ENCODE measurements around the gene MFAP2. TPM values are rescaled to one million over a fixed set of nuclear protein-coding genes. Genes with fewer than 3 reads are reported as not detected.

The MFAP2 gene
- total RNA-seq, 1 experiment from 2014 or later = 152 TPM

GRCh38 chr1:16982902-16983301 is 2.5 kb upstream of the MFAP2 start:
- Histone ChIP-seq H2BK12ac (ENCODE audit: insufficient read length, low read depth, low read length) (no peak overlapping the region), H4K91ac (ENCODE audit: insufficient read length, low read depth, low read length) (no peak overlapping the region), H4K8ac (replicated peaks; ENCODE audit: insufficient read length, low read depth, low read length) (no peak overlapping the region), H4K20me1 (ENCODE audit: control insufficient read depth, insufficient read depth, insufficient read length) (no peaks in the 10 kb centered on the region), H2AK5ac (ENCODE audit: insufficient read length, low read length) (no peak overlapping the region), H3K23ac (ENCODE audit: insufficient read length, low read depth, low read length) (no peak overlapping the region), H3K27me3 (ENCODE audit: insufficient read depth, low read length) (no peaks in the 10 kb centered on the region), H2BK20ac (ENCODE audit: low read depth, low read length, poor library complexity, severe bottlenecking) (no peak overlapping the region), H3K4me2 (ENCODE audit: insufficient read depth, insufficient read length, low read length) (no peak overlapping the region), H2AFZ (ENCODE audit: low read length) (no peak overlapping the region), H3K23me2 (ENCODE audit: insufficient read length, low read depth, low read length, poor library complexity, severe bottlenecking) (peaks cover 11% of the 10 kb centered on the region), H2BK5ac (ENCODE audit: insufficient read length, low read length) (no peak overlapping the region), H4K5ac (ENCODE audit: insufficient read length, low read depth, low read length) (no peak overlapping the region), H2BK120ac (ENCODE audit: low read depth, low read length, poor library complexity, severe bottlenecking) (no peak overlapping the region), H3K27ac (ENCODE audit: insufficient read length, low read depth, low read length) (no peak overlapping the region), H3K4me1 (ENCODE audit: insufficient read depth, low read length) (no peaks in the 10 kb centered on the region; the same call in 1 of the 2 replicates), H3K9me3 (ENCODE audit: control insufficient read depth, low read depth, low read length) (no peaks in the 10 kb centered on the region), H3K9ac (ENCODE audit: extremely low read depth, insufficient read length, low read length) (no peak overlapping the region), H3K56ac (ENCODE audit: insufficient read length, low read depth, low read length) (no peak overlapping the region), H3K18ac (ENCODE audit: insufficient read length, low read depth, low read length) (no peak overlapping the region), H3K79me1 (ENCODE audit: insufficient read depth, low read depth, low read length, poor library complexity, severe bottlenecking) (no peaks in the 10 kb centered on the region), H3K79me2 (ENCODE audit: insufficient read depth, low read length) (no peaks in the 10 kb centered on the region; the same call in 1 of the 2 replicates), H3K4ac (ENCODE audit: low read depth, low read length) (no peak overlapping the region), H3K14ac (ENCODE audit: insufficient read depth, low read length) (no peak overlapping the region), H3T11ph (ENCODE audit: low read length) (no peak overlapping the region), H2BK15ac (ENCODE audit: low read depth, low read length) (no peak overlapping the region)
- Mint-ChIP-seq H3K27me3 (ENCODE audit: low read depth) (peaks cover 9% of the 10 kb centered on the region), H3K9me3 (no peaks in the 10 kb centered on the region), H3K4me3 (peak overlapping the region in 1 of 2 experiments; percentile 21; a peak in 1 of 5 replicates), H3K36me3 (ENCODE audit: insufficient read depth in 1 of 3, low read depth in 3 of 3) (peaks cover 4 to 12% (median 11%) of the 10 kb centered on the region in 3 experiments; a peak in 5 of 7 replicates), H3K4me1 (peaks cover 21 to 35% of the 10 kb centered on the region in 2 experiments), H3K27ac (peak overlapping the region; percentile 4 to 40 (median 34); a peak in 4 of 7 replicates)
- no CpG with 5 or more reads among the region's 11 CpGs for WGBS (ENCODE audit: extremely low coverage, insufficient read length, low lambda C conversion rate)
- DNase-seq = no peak
- no peak for TF ChIP-seq CTCF (conservative IDR thresholded peaks at IDR 0.05)

Data from H9 (cell line).